ENCODE results near the gene SUGP2.

The SUGP2 gene

DNA sequence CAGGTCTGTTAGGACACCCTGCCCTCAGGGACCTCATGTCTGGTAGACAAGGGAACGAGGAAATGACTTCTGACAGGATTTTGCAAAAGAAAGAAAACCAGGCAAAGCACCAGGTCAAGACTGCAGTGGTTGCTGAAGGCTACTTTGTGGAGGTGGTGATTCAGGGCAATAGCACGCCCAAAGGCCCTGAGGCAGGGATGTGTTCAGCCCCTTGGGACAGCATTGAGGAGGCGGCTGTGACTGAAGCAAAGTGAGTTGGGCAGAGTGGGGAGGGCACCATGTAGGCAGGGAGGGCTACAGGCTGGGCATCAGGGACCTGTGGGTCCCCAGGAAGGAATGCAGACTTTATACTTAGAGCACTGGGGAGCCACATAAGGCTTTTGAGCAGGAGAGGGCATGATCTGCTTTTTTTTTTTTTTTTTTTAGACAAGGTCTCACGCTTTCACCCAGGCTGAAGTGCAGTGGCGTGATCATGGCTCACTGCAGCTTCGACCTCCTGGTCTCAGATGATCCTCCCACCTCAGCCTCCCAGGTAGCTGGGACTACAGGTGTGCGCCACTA is 81.5 kb downstream of the SUGP2 start:
- no peak for DNase-seq (ENCODE audit: low spot score)

DNA sequence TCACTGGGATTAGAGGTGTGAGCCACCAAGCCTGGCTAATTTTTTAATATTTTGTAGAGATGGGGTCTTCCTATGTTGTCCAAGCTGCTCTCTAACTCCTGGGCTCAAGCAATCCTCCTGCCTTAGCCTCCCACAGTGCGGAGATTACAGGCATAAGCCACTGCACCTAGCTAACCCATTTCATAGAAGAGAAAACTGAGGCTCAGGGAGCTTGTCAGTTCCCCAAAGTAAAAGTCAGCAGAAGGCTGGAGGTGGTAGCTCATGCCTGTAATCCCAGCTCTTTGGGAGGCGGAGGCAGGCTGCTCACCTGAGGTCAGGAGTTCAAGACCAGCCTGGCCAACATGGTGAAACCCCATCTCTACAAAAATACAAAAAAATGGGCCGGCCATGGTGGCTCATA is 83.5 kb downstream of the SUGP2 start:
- DNase-seq (ENCODE audit: low spot score): no peak

DNA sequence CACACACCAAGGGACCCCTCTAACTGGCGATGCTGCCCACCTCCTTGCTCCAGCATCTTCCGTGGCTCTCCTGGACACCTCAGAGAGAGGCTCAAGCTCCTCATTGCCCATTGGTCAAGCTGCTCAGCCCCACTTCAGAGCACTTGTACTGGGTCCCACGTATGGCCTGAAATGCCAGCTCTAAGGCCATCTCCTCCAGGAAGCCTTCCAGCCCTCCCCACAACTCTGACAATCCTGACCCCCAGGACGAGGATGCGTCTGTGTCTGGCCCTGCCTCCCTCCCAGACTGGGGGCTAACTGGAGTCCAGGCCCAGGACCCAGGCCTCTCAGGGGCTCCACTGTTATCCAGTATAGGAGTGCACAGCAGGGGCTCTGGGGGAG is 84.4 kb downstream of the SUGP2 start:
- no peak for DNase-seq (ENCODE audit: low spot score)

DNA sequence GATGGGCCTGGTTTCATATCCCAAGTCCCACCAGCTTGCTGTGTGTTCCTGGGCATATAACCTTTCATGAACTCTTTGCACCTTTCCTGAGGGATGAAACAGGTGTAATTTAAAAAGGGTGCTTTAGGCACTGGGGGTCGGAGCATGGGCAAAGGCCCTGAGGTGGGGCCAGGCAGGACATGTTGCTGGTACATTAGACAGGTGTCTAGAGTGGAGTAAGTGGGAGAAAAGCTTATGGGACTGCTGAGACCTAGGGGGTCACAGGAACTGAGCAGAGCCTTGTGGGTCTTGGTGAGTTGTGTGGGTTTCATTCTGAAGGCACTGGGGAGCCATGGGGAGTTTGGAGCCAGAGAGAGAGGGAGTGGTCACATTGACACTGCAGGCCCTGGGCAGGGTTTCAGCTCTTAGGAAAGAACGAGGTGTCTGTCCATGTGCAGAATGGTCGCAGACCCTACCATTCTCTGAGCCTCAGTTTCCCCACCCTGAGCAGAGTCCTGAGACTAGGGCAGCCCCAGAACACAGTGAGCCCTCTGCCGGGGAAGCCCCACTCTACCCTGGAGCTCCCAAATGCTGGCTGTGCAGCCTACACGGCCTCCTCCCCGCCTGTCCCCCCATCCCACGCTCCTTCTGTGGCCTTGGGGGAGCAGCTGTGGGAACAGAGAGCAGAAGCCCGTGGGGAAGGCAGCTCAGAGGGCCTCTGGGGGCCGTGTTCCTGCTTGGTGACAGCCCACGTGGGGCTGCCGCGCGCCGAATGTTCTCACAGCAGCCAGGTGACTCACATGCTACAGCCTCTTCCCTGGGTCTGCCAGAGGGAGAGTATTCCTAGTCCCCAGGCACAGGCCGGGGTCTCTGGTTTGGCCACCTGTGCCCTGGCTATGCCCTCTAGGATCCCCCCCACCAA is 85.0 kb downstream of the SUGP2 start:
- DNase-seq (ENCODE audit: low spot score): no peak

DNA sequence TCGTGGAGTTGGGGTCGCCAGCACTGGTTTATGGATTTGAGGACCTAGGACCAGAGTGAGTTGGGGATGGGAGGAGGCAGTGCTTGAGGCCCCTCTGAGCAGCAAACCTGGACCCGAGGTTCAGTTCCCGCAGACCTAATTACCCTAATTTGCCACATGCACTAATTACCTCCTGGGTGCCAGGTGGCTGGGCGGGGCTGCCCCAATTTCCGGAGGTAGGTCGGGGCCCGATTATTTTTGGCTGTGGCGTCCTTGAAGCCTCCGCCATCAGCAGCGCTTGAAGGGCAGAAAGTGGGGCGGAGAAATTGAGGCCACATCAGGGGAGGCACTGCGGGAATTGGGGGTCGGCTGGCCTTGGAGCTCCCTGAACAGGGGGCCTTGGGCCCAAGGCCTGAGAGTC is 86.4 kb downstream of the SUGP2 start:
- no peak for DNase-seq (ENCODE audit: low spot score)

DNA sequence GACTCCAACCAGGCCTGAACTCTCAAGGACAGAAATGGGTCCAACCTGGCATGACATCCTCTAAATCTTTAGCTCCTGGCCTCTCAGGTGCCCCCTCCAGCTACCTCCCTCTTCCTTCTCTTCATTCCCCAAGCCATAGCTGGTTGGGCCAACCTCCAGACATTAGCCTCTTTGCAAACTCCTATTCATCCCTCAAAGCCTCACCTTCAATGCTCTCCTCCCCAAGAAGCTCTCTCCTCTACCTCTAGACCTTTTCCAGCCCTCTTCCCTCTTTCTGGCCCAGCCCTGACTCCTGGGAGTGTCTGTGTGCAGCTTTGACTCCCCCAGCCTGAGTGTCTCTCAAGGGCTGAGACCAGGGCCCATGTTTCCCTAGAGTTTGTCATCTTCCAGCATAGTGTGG is 87.0 kb downstream of the SUGP2 start:
- no peak for DNase-seq (ENCODE audit: low spot score)

DNA sequence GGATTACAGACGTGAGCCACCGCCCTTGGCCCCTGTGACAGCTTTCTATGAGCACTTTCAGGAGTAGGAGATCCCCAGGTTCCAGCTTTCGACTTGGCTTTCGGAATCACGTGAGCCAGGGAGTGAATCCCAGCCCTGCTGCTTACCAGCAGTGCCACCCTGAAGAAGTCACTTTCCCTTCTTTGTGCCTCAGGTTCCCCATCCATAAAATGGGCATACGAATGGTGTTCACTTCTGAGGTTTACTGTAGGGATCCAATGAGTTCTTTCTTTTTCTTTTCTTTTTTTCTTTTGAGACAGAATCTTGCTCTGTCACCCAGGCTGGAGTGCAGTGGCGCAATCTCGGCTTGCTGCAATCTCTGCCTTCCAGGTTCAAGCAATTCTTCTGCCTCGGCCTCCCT is 88.0 kb downstream of the SUGP2 start:
- DNase-seq (ENCODE audit: low spot score): no peak

DNA sequence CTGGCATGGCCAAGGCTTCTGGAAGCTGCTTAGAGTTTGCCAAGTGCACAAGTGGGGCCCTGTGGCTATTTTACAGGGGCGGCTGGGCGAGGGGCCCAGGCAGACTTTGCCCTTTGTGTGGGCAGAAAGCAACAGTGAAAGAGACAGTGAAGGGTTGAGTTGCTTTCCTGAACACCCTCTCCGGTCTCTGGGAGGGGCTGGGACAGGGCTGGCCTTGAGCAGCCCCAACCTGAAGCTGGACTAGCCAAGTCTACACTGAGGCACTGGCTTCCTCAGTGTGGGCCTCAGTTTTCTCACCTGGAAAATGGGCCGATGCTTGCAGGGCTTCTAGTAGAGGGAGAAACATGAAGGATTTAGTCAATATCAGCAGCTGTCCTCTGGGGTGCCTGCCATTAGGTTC is 89.9 kb downstream of the SUGP2 start:
- DNase-seq (ENCODE audit: low spot score): no peak

DNA sequence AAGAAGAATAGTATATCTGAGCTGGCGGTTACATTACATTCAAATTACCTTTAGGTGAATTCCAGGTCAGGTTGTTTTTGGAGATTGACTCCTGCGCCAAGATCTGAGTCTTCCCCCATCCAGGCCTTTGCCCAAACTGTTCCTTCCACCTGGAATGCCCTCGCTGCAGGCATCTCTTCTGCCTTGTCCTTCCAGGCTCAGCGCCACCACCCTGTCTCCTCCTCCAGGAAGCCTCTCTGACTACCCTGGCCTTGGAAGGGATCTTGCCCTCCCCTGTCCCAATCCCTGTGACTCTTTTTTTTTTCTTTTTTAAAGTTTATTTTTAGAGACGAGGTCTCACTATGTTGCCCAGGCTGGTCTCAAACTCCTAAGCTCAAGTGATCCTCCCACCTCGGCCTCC is 90.6 kb downstream of the SUGP2 start:
- DNase-seq (ENCODE audit: low spot score): no peak

DNA sequence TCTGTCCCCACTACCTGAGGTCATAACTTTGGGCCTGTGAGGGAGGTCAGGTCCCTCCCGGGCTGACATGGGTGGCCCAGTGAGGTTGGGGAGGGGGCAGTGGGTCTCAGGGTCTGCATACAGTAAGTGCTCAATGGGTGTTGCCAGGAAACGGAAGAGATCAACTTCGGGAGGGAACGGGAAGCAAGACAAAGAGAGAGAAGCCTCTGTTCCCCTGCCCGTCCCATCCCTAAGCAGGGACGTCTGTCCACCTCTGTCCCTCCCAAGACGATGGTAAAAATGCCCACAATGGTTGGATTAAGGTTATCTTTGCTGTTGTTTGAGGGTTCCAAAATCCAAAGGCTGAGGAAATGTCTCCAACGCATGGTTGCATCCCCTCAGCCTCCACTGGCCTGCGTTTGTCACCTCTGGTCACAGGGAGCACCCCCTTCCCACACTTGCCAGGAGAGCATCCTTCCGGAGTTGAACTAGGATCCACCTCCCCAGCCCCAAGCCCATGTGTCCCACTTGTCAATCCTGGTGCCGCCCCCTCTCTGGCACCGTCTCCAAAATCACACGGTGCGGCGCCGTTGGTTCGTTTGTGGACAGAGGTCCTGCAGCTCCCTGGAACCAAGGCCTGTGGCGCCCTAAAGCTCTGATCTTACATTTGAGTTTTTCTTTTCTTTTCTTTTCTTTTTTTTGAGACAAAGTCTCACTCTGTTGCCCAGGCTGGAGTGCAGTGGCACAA is 91.5 kb downstream of the SUGP2 start:
- no peak for DNase-seq (ENCODE audit: low spot score)
